GM19023 (cell line): ENCODE results near the gene LRRC27.

Experiments
- ATAC-seq: cut with Tn5 transposase; IDR thresholded peaks from one replicate; pipeline ENCODE4 v1.9.1; 2021; ENCODE audit warnings: mild to moderate bottlenecking, moderate library complexity; ENCODE audit not compliant: unreplicated experiment

Gene LRRC27

DNA sequence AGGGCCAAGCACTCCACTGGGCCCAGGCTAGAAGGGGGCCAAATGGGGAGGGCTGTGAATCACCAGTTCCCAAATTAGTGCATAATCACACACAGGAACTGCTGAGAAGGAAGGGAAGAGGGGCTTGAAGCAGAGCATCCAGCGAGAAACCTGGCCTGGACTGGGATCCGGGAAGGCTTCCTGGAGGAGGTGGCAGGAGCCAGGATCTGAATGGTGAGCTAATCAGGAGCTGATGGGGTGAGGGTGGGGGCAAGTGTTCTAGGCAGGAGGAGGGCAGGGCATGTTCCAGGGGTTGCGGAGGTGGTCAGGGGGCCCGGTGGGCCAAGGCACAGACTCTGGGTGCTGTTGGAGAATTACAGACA lies 77.7 kb downstream of the LRRC27 start:
- ATAC-seq, result no peak

DNA sequence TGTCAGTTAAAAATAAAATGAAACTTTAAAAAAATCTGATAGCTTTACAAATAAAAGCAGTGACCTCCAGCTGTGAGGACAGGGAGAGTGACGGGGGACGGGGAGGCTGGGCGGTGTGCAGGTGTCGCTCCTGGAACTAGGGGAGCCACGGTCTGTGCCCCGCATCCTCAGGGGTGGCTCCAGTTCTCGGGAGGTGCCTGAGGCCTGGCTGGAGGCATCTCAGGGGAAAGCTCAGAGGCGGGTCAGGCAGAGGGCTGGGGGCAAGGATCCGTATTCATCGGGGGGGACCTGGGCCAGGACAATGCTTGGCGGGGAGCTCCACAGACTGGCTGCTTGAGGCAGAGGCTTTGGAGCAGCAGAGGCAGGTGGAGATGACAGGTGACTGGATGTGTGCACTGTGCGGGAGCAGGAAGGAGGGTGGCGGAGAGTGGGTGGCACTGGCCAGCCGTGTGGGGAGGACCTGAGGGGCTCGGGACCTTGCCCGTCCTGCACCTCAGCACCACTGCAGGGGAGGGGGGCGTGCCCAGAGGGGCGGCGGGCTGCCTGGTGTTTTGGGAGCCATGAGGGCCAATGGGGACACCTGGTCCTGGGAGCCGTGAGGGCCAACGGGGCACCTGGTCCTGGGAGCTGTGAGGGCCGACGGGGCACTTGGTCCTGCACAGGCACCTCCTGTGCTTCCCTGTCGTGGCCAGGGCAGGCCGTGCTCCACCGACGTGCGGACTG lies 78.2 kb downstream of the LRRC27 start:
- ATAC-seq, result no peak

DNA sequence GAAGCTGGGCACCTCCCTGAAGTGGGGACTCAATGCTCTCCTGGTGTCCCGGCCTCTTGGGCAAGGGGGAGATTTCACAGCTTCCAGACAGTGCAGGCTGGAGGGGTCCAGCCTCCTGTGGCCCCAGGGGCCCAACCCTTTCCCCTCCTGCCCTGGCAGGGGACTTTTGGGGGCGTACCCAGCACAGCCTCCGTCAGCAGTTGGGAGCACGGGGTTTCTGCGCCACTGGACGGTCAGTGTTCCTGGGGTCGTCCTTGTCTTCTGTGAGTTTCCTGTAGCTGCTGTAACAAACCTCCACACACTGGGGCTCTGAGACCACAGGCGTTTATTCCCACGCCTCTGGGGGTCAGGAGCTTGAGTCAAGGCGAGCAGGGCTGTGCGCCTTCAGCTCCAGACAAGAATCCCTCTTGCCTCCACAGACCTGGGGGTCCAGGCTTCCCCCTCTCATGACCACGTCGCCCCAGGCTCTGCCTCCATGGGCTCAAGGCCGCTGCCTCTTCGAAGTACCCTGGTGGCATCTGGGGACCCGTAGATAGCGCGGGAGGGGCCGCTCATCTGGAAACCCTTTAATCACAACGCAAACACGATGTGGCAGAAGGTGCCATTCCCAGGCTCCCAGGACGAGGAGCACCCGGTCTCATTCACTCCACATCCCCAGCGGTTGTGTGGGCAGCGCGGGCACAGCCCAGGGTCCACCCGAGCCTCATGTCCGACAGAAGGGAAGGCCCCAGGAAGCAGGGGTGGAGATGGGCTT lies 79.0 kb downstream of the LRRC27 start:
- no peak for ATAC-seq

DNA sequence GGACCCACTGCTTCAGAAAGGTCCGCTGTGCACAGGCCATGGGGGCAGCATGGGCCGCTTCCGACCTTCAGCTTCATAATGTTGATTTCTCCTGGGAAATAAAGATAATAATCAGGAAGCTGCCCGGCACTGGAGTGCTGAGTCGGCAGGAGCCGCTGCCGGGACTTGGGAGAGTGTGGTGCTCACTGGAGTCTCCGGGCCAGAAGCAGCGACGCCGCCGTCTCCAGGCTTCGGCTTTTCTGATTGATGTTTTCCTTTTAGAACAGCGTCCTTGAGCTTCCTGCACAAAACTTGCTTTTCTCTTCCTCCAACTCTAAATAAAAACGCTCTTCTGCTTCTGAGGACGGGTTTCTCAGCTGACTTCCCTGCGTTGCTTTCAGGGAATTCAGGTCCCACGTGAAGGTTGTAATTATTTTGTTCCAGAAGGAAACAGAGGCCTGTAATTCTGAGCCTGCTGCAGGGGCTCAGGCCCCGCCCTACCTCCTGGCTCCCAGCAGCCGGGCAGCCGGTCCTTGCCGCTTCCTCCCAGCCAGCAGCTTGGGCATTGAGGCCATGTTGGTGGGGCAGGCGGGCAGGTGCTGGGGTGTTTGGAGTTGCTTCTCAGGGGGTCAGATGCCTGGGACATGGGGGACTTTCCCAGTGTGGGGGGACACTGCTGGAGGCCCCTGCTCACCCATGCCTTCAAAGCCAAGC lies 79.7 kb downstream of the LRRC27 start:
- ATAC-seq, result no peak

DNA sequence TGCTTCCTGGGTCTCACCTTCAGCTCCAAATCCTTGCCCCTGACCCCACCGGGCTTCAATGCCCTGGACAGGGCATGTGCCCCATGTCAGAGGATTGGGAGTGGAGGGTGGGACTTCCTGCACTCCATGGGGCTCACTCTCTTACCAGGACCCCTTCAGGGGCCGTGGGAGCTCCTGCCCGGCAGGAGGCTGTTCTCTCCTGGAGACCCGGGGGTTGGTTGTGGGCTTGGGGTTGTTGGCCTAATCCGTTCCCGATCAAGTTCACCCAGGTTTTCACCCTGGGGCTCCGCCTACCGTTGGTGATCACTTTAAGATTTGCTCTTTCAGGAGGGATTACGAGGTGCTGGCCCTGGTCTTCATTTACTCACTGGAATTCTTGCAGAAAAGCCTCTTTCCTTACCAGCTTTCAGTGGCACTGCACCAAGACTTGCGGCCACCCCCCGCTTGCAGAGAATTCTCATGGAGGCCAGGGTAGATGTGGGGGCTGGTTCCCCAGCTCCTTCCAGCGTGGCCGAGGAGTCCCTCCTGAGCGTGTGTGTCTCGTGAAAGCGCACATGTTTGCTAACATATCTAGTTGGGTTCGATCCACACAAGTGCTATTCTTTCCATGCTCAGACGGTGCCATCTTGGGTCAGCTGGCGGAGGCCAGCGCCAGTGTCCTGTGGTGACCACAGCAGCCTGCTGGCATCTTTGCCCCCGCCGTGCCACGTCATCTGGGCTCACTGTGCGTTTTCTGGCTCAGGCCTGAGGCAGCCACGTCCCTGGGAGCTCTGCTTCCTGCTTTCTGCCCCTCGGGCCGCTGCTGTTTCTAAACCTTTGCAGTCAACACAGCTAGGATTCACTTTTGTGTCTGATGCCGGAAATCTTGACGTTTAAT lies 80.6 kb downstream of the LRRC27 start:
- no peak for ATAC-seq

DNA sequence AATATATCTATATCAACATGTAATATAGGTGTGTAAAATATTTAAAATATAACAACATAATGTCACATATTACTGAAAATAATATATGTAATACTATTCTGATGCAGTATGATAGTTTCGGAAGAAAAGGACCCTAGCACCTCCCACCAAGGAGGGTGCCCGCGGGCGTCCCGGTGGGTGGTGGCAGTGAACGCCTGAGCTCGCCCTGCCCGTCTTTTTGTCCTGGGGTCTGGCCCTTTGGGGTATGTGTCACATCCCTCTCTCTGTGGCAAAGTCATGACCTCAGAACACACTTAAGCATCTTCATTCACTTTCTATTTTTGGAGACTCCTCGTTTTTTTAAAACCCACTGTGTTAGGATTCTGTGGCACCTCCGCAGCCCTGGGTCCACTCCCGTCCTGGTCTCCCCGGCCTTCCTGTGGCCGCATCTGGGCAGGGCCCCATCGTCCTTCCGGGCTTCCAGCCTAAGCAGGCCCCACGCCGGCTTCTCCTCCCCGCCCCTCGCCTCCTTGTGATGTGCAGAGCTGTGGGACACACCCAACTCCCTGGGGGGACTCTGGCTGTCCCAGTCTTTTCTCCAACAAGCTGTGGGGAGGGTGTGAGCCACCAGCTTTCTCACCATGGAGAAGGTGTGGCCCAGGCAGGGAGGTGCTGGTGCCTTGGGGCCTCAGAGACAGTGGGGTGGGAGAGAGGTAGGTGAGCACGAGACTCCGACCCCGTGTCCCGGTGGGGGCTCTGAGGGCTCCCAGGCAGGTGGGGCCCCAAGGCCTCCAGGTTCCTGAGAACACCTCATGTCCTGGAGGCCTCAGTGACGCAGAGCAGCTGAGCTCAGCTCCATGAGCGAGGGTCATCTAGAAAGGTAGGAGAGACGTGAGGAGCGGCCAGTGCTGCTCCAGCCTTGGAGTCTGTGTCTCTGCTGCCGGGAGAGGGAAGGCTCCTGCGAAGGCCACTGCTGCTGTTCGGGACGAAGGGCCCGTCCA lies 81.5 kb downstream of the LRRC27 start:
- ATAC-seq, result no peak

DNA sequence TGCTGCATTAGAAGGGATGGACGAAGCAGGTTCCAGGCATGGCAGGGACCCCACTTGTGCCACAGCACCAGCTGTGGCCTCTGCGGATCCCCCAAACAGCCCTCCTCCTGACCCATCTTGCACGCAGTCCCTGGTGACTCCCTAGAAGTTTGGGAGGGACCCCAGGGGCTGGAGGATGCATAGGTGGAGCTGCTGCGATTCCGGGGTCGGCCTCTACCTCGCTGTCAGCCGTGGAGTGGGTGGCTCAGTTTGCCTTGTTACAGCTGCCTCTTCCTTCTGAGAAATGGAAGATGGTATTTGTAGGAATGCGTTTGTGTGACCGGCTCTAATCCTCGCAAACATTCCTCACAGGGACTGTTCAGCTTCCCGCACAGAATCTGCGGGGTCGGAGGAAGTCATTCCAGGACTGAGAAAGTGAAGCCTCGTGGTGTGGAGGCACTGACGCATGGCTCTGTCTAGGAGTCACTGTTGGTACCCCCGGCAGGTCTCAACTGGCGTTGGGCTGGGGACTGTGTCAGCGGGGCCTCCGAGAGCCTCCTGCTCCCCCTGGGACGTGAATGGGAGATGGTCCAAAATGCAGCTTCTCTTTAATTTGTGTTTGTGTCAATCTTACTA lies 82.5 kb downstream of the LRRC27 start:
- ATAC-seq, result no peak

DNA sequence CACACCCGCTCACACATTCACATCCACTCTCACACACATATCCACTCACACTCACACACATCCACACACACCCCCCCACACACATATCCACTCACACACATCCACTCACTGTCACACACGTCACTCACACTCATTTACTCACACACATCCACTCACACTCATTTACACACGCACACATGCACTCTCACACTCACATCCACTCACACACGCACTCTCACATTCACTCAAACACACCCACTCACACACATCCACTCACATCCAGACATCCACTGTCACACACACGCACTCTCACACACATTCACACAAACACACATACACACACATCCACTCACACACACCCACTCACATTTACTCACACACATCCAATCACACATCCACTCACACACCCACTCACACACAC lies 83.3 kb downstream of the LRRC27 start:
- no peak for ATAC-seq

DNA sequence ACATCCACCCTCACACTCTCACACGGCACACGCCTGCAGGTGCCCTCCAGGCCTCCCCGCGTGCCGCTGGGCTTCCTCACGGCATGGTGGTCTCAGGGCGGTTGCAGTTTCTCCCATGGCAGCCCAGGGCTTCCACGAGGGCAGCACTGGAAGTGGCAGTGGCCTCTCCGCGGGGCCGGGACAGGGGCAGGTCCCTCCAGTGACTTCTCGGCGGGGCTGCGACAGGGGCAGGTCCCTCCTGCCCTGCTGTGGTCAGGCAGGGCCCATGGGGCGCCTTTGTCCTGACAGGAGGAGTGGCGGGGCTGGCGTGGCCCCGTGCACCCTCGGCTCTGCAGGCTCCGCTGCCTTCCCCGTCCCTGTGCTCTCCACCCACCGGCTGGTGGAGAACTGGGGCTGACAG lies 84.0 kb downstream of the LRRC27 start:
- no peak for ATAC-seq

DNA sequence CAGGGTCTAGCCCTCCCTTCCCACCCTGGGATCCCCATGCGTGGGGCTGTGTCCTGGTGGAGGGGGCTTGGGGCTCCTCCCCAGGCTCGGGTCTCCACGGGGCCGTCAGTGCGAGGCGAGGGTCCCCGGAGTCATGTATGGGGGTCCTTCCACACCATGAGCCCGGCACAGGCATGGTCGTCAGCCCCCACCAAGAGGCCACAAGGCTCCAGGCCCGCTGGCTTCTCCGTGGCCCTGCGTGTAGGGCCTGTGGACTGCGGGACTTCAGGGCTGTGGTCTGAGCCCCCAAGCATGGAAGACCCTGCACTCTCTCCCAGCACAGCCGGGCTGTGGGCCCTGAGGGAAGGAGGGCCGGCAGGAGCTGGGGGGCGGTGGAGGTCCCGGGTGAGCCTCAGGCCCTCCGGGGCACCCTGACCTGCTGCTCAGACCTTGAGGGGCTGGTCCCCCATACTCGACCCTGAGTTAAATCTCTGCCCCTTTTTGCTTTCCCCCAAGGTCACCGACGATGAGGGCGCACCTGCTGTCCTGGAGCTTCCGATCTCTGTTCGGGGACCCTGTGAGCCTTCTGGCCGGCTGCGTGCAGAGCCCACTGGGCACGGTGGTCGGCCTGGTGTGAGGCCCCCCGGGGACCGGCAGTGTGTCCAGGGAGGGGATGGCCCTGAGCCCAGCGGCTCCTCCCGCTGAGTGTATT lies 84.7 kb downstream of the LRRC27 start:
- ATAC-seq, result no peak

DNA sequence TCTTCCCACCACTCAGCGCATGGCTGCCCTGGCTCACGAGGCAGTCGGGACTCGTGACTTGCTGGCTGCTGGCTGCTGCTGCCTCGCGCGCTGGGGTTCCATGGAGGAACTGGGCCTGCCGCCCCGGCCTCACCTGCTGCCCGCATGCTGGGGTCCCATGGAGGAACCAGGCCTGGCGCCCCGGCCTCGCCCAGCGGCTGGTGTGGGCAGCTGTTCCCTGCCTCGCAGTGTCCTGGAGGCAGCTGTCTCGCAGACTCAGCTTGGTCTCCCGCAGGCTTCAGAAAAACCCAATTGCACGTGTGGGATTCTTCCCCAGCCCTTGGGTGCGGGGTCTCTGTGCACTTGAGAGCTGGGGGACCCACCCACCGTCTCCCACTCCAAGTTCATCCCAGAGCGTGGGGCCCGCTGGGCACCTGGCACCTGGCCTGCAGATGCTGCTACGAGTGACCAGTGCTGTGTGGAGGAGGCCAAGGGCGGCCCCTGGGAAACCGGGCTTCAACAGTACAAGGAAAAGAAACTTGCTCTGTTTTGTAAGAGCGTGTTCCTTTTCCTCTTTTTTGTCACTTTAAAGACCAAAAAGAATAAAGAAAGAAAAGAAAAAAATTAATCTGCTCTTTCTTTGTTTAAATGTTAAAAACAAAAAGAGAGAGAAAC lies 85.4 kb downstream of the LRRC27 start:
- ATAC-seq, result no peak

DNA sequence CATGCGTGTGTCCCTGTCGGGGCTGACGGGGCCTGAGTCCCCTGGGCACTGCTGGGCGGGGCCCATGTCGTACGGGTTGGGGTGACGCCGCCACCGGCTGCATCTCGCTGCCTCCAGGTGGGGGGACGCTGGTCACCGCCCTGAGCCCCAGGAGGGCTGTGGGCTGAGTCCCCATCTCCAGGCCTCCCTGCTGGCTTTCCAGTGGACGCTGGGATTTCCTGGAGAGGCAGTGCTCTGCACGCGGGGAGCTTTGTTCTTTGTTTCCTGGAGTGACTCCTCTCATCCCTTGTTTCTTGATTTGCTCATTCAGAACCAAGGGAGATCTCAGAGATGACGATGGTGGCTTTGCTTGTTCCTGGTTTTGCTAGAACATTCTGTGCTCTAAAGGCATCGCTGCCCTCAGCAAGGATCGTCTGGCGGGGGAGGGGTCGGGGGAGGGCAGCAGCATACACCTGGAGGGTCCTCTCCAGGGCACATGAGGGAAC lies 86.0 kb downstream of the LRRC27 start:
- no peak for ATAC-seq

DNA sequence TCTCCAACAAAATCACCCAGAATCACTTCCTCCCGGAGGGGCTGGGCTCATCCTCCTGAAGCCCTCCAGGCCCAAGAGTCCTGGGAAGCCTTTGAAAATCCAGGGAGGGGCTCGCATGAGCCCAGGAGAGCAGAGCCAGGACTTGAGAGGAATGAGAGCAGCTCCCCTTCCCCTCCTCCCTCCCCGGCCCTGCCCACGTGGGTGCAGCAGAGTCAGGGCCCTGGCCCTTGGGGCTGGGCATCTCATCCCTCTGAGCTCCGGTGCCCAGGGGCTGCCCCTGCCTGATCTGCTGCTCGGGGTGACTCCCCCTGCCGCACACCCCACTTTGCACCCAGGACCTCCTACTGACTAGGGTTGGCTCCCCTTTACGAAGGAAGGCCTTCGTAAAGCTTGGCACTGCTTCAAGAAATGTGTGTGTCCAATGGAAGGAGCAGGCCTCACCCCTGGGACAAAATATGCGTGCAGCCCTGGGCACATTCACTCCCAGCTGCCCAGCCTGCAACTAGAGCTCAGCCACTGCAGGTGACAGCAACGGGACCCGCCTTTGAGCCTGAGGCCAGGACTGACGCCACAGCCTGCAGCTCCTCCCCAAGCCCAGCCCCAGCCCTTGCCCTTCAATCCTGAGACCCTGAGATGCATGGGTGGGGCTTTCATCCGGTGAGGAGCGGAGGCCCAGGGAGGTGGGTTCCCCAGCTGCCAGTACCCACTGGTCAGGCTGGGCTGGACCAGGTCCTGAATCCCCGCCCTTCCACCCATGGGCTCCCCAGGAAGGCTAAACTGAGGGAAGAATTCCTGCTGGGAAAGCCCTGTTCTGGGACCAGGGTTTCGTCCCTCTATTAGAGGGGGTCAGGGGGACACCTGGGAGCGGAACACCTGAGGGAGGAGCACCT lies 86.8 kb downstream of the LRRC27 start:
- ATAC-seq, result no peak

DNA sequence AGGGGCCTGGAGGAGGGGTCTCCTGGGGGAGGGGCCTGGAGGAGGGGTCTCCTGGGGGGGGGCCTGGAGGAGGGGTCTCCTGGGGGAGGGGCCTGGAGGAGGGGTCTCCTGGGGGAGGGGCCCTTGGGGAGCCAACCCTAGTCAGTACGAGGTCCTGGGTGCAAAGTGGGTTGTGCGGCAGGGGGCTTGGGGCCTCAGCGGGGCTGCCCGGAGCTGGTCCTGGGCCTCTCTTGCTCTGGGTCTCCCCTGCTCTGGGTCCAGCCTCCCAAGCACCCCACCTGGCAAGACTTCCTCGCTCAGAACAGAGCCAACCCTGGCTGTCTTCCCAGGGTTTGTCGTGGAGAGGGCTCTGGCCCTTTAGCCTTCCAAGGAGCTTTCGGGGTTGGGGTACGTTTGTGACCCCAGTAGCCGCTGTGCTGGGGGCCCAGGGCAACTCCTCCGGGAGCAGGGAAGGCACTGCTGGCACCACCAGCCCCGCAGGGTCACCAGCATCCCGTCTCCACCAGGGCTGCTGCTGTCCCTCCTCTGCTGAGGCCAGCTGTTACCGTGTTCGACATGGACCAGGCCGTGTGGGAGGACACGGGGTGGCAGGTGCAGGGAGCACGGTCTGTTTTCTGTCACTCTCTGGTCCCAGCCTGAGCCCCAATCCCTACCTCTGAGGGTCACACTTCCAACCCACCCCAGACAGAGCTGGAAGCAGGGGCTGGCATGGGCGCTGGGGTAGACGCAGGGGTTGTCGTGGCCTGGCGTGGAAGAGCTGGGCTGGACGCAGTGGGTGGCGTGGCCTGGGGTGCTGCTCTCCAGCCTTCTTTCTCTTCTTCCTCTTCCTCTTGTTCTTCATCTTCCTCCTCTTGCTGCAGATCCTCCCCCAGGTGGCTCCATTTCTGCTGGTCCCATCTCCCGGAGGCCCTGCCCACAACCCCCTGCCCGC lies 87.8 kb downstream of the LRRC27 start:
- ATAC-seq, result no peak

DNA sequence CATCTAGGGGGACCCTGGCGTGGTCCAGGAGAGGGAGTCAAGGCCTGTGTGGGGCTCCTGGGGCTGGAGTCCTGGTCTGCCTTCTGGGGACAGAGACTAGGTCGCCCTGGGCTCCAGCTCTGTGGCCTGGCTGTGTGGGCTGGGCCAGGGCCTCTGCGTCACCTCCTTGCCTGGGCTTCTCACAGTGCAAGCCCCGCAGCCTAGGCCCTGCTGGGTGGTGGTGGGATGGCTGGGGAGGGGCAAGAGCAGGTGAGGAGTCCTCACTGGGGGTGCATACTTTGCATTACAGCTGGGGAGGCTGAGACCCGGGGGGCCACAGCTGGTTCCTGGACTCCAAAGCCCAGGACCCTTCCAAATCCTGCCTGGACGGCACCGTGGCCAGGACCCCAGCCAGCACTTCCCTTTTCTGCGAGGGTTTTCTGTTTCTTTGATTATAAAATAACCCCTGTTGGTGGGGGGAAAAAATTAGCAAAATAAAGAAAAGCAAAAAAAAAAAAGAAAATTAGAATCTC lies 88.5 kb downstream of the LRRC27 start:
- no peak for ATAC-seq
